H1 (cell line): ENCODE results near the gene TECPR2. TPM values are rescaled to one million over a fixed set of nuclear protein-coding genes. Genes with fewer than 3 reads are reported as not detected.

ENCODE experiments used
- HDAC2 ChIP-seq, 2 experiments: fragments of 300-600 bp in 1 of 2; sonication (generic) in 1 of 2; IDR thresholded peaks; 2 replicates each; pipeline ENCODE4 v1.6.1; 2011 to 2012; ENCODE audit warnings: low read depth in 2 of 2, low read length in 2 of 2, mild to moderate bottlenecking in 2 of 2, moderate library complexity in 2 of 2, borderline replicate concordance in 1 of 2, inconsistent platforms in 1 of 2
- RBBP5 ChIP-seq: IDR thresholded peaks from 2 replicates; pipeline ENCODE4 v1.7.1; 2012; ENCODE audit warnings: low read depth, mild to moderate bottlenecking, inconsistent platforms, low read length, moderate library complexity, borderline replicate concordance
- SAP30 ChIP-seq: fragments of 300-600 bp; sonication (generic); IDR thresholded peaks from 2 replicates; pipeline ENCODE4 v1.7.1; 2012; ENCODE audit warnings: low read length, moderate library complexity, mild to moderate bottlenecking, inconsistent platforms; ENCODE audit not compliant: insufficient read depth, insufficient replicate concordance
- ZNF274 ChIP-seq: IDR thresholded peaks from 2 replicates; pipeline ENCODE4 v1.7.0; 2012; ENCODE audit warnings: low read length, borderline replicate concordance; ENCODE audit errors: extremely low read depth
- polyA plus RNA-seq, 7 experiments: library from polyadenylated mRNA; depleted of rRNA in 3 of 7; stranded (reverse) in 5 of 7; unstranded in 2 of 7; fragments of >200 nt in 5 of 7; fragments of 200-250 nt in 2 of 7; gene quantifications; 1 replicate in 5 of 7; 2 replicates in 1 of 7; 4 replicates in 1 of 7; pipeline versions ENCODE4 v1.2.1 to v1.2.3, GENCODE V29; 2011 to 2013; ENCODE audit warnings: missing spikeins in 2 of 7, mixed read lengths in 2 of 7
- total RNA-seq: library from RNA; stranded (reverse); fragmentation: NEBNext Ultra II Directional; extraction: Animal tissue kit (Norgen Biotek cat#: 25700); gene quantifications from 2 replicates; pipeline ENCODE4 v1.2.1, GENCODE V29; 2021
- TF ChIP-seq, protein P1 (sequence below), 3 experiments: IDR thresholded peaks; 1 replicate in 2 of 3; 2 replicates in 1 of 3; pipeline versions ENCODE4 v1.5.1 to v1.6.1; 2011; ENCODE audit warnings: low read length in 3 of 3, mild to moderate bottlenecking in 3 of 3, inconsistent platforms in 2 of 3, low read depth in 1 of 3, moderate library complexity in 1 of 3; ENCODE audit not compliant: insufficient read depth in 1 of 3; ENCODE audit errors: control extremely low read depth in 1 of 3

Gene TECPR2
- total and polyA plus RNA-seq, 2 of the 8 experiments (the other 6 are each of a cell fraction or from before 2014, with no cell fraction given) = 6.8 to 19.4 TPM

DNA sequence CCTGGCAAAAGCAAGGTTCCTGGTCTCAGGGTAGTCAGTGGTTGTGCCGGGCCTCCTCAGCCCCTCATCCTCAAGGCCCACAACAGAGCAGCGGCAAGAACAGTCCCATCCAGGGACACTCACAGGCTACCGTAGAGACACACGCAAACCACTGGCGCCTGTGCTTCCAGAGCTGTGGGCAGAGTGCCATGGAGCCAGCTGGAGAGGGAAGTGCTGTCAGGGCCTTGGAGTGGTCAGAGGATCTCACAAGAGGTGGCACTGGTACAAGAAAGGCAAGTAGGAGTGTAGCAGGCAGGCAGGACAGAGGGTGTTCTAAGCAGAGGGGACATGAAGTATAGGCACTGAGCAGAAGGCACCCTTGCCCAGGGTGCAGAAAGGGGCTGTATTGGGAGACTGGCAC, 112.2 kb downstream of the TECPR2 start (continued):
- TF ChIP-seq SAP30 (no peak), ZNF274 (no peak), HDAC2 (IDR thresholded peaks at IDR 0.05; ENCODE audit: borderline replicate concordance in 1 of 2, low read depth in 2 of 2, low read length in 2 of 2) (no peak), RBBP5 (no peak)
- TF ChIP-seq, protein P1, sequence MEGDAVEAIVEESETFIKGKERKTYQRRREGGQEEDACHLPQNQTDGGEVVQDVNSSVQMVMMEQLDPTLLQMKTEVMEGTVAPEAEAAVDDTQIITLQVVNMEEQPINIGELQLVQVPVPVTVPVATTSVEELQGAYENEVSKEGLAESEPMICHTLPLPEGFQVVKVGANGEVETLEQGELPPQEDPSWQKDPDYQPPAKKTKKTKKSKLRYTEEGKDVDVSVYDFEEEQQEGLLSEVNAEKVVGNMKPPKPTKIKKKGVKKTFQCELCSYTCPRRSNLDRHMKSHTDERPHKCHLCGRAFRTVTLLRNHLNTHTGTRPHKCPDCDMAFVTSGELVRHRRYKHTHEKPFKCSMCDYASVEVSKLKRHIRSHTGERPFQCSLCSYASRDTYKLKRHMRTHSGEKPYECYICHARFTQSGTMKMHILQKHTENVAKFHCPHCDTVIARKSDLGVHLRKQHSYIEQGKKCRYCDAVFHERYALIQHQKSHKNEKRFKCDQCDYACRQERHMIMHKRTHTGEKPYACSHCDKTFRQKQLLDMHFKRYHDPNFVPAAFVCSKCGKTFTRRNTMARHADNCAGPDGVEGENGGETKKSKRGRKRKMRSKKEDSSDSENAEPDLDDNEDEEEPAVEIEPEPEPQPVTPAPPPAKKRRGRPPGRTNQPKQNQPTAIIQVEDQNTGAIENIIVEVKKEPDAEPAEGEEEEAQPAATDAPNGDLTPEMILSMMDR (IDR thresholded peaks at IDR 0.05; ENCODE audit: control extremely low read depth in 1 of 3, insufficient read depth in 1 of 3, low read depth in 1 of 3, low read length in 3 of 3) = no peak
